Endodermal cell (in vitro differentiated cells): ENCODE data around the gene PRKAG3. TPM values are rescaled to one million over a fixed set of nuclear protein-coding genes. Genes with fewer than 3 reads are reported as not detected.
"Not testable (repeated sequence)": the region's sequence is repeated elsewhere in the genome, so short reads cannot be mapped to it uniquely, and the experiment has no call there.

Source experiments
- DNase-seq: peaks from one replicate; pipeline ENCODE4 v3.0.0-alpha.2; 2017
- H3K27ac ChIP-seq: 2 replicates; pipeline ENCODE4 v1.5.1; 2013; ENCODE audit warnings: mild to moderate bottlenecking, low read depth, low read length, moderate library complexity
- H3K27me3 ChIP-seq: 2 replicates; pipeline ENCODE4 v1.6.1; 2013; ENCODE audit warnings: mild to moderate bottlenecking, low read length, moderate library complexity; ENCODE audit not compliant: insufficient read depth, control insufficient read depth, poor library complexity, severe bottlenecking
- H3K36me3 ChIP-seq: 2 replicates; pipeline ENCODE4 v1.7.0; 2013; ENCODE audit warnings: mild to moderate bottlenecking, low read length, moderate library complexity; ENCODE audit not compliant: control insufficient read depth, insufficient read depth
- H3K4me1 ChIP-seq: one replicate; pipeline ENCODE4 v1.7.0; 2013; ENCODE audit warnings: low read length; ENCODE audit not compliant: control insufficient read depth, insufficient read depth
- H3K4me3 ChIP-seq: 2 replicates; pipeline ENCODE4 v1.5.1; 2013; ENCODE audit warnings: mild to moderate bottlenecking, low read length, moderate library complexity
- H3K9ac ChIP-seq: 2 replicates; pipeline ENCODE4 v1.6.1; 2013; ENCODE audit warnings: mild to moderate bottlenecking, low read length, moderate library complexity; ENCODE audit not compliant: poor library complexity, severe bottlenecking; ENCODE audit errors: extremely low read depth
- H3K9me3 ChIP-seq: 2 replicates; pipeline ENCODE4 v1.6.1; 2013; ENCODE audit warnings: mild to moderate bottlenecking, low read length, moderate library complexity; ENCODE audit not compliant: control insufficient read depth
- H3K27ac Mint-ChIP-seq: 2 replicates; pipeline ENCODE4 v1.8.0; 2020; ENCODE audit warnings: mixed read lengths
- H3K27me3 Mint-ChIP-seq: 2 replicates; pipeline ENCODE4 v1.8.0; 2021; ENCODE audit warnings: mild to moderate bottlenecking, mixed read lengths; ENCODE audit not compliant: insufficient read depth
- H3K36me3 Mint-ChIP-seq: 2 replicates; pipeline ENCODE4 v1.8.0; 2020; ENCODE audit warnings: low read depth, mixed read lengths
- H3K4me1 Mint-ChIP-seq: 2 replicates; pipeline ENCODE4 v1.8.0; 2020; ENCODE audit warnings: mixed read lengths
- H3K4me3 Mint-ChIP-seq: 2 replicates; pipeline ENCODE4 v1.8.0; 2020; ENCODE audit warnings: mild to moderate bottlenecking, moderate library complexity, mixed read lengths
- H3K9me3 Mint-ChIP-seq: 2 replicates; pipeline ENCODE4 v1.8.0; 2020; ENCODE audit warnings: mild to moderate bottlenecking, mixed read lengths
- CTCF ChIP-seq: fragments of 200-600 bp; sonication (generic); conservative IDR thresholded peaks from 2 replicates; pipeline ENCODE4 v1.5.0; 2021; ENCODE audit warnings: antibody characterized with exemption, mild to moderate bottlenecking
- WGBS, 2 experiments: methylation state at CpG; one replicate each; pipeline versions ENCODE4 v1.1.5 to v1.1.7; 2013; ENCODE audit warnings: missing lambda C conversion rate in 2 of 2, mixed read lengths in 1 of 2; ENCODE audit not compliant: insufficient coverage in 1 of 2, insufficient read length in 1 of 2; 5-methylcytosine and 5-hydroxymethylcytosine counted together
- total RNA-seq, 2 donors: library from RNA; stranded (reverse); fragmentation: NEBNext Ultra II Directional in 1 of 2; extraction: Animal tissue kit (Norgen Biotek cat#: 25700) in 1 of 2; gene quantifications; 2 replicates in 1 of 2; 3 replicates in 1 of 2; pipeline ENCODE4 v1.2.1, GENCODE V29; 2021

Gene PRKAG3
- total RNA-seq, 2 donors from 2014 or later: not detected

GRCh38 chr2:218850796-218851195, 19.2 kb upstream of the PRKAG3 start:
- DNase-seq: no peak
- Histone ChIP-seq H3K4me3 (no peak overlapping the region), H3K27me3 (peaks cover 29% of the 10 kb centered on the region), H3K27ac (no peak overlapping the region), H3K36me3 (no peaks in the 10 kb centered on the region), H3K9ac (no peak overlapping the region), H3K4me1 (no peaks in the 10 kb centered on the region), H3K9me3 (no peaks in the 10 kb centered on the region)
- Mint-ChIP-seq H3K27ac (no peak overlapping the region), H3K27me3 (peaks cover 47% of the 10 kb centered on the region), H3K4me3 (no peak overlapping the region), H3K36me3 (peaks cover 5% of the 10 kb centered on the region), H3K9me3 (peaks cover 10% of the 10 kb centered on the region), H3K4me1 (no peaks in the 10 kb centered on the region)
- 93 to 100% methylated on average over 1 to 2 of the region's 2 CpGs for WGBS, 2 experiments
- no peak for TF ChIP-seq CTCF

- Histone ChIP-seq H3K4me3 (no peak overlapping the region), H3K9me3 (peaks cover 3% of the 10 kb centered on the region), H3K4me1 (no peaks in the 10 kb centered on the region), H3K9ac (no peak overlapping the region), H3K36me3 (no peaks in the 10 kb centered on the region), H3K27ac (no peak overlapping the region), H3K27me3 (peaks cover 18% of the 10 kb centered on the region)
- H3K27me3 Mint-ChIP-seq: peaks cover 36% of the 10 kb centered on the region
- peaks cover 5% of the 10 kb centered on the region for H3K36me3 Mint-ChIP-seq
- no peak overlapping the region for H3K27ac Mint-ChIP-seq
- peak; percentile 48 for DNase-seq
- H3K9me3 Mint-ChIP-seq: peaks cover 20% of the 10 kb centered on the region
- TF ChIP-seq CTCF: no peak
- H3K4me3 Mint-ChIP-seq: no peak overlapping the region
- whole genome bisulfite sequencing, 2 experiments: 72 to 81% methylated on average over 3 to 7 of the region's 7 CpGs
- no peaks in the 10 kb centered on the region for H3K4me1 Mint-ChIP-seq
Observed at GRCh38 chr2:218849721-218850120, 18.1 kb upstream of the PRKAG3 start.

GRCh38 chr2:218846963-218847362, 15.4 kb upstream of the PRKAG3 start:
- H3K9me3 ChIP-seq, H3K4me3 ChIP-seq, H3K4me1 ChIP-seq, DNase-seq, H3K27me3 ChIP-seq, H3K36me3 ChIP-seq, H3K9ac ChIP-seq, H3K4me1 Mint-ChIP-seq, H3K36me3 Mint-ChIP-seq, H3K27ac Mint-ChIP-seq, H3K4me3 Mint-ChIP-seq, H3K27ac ChIP-seq: not testable (repeated sequence)
- peaks cover 18% of the 10 kb centered on the region for H3K27me3 Mint-ChIP-seq
- H3K9me3 Mint-ChIP-seq: peaks cover 33% of the 10 kb centered on the region
- WGBS, 2 experiments: 89 to 91% methylated on average over 3 to 12 of the region's 18 CpGs

- H3K9me3 Mint-ChIP-seq: peaks cover 33% of the 10 kb centered on the region
- H3K36me3 ChIP-seq, H3K27ac ChIP-seq, H3K4me1 Mint-ChIP-seq, H3K4me3 ChIP-seq, H3K36me3 Mint-ChIP-seq, H3K4me3 Mint-ChIP-seq, H3K4me1 ChIP-seq, DNase-seq, H3K9ac ChIP-seq, H3K27ac Mint-ChIP-seq, H3K9me3 ChIP-seq, H3K27me3 ChIP-seq: not testable (repeated sequence)
- 85% methylated on average over 5 of the region's 5 CpGs; no CpG with 5 or more reads in 1 of the 2 experiments for whole genome bisulfite sequencing, 2 experiments
- peaks cover 18% of the 10 kb centered on the region for H3K27me3 Mint-ChIP-seq
Observed at GRCh38 chr2:218844334-218844733, 12.7 kb upstream of the PRKAG3 start.
